ENCODE data around the gene THEMIS2. TPM values are rescaled to one million over a fixed set of nuclear protein-coding genes. Genes with fewer than 3 reads are reported as not detected.
A peak's percentile ranks its signal among the peaks of the same experiment; 100 is the strongest.

The THEMIS2 gene

GRCh38 chr1:27935721-27936120 lies 63.4 kb downstream of the THEMIS2 start:
- no peak overlapping the region for H3K4me3 ChIP-seq (ENCODE audit: low read length)

More at GRCh38 chr1:27935721-27936120, 63.4 kb downstream of the THEMIS2 start:
- Histone ChIP-seq H3K36me3 (ENCODE audit: insufficient read depth, low read length) (no peaks in the 10 kb centered on the region), H3K27me3 (ENCODE audit: control insufficient read depth, insufficient read depth, low read length) (peaks cover 28% of the 10 kb centered on the region), H3K4me1 (ENCODE audit: control insufficient read depth, insufficient read depth, low read length) (peaks cover 4% of the 10 kb centered on the region), H3K9me3 (replicated peaks; ENCODE audit: low read length) (no peaks in the 10 kb centered on the region), H3K9ac (ENCODE audit: low read depth, low read length) (no peak overlapping the region), H3K4me2 (ENCODE audit: low read length) (no peak overlapping the region)

Small RNAs within 50 kb of the gene (small RNA-seq; reads per million reads assigned to genes)
- gene RNU6-1245P (not detected), gene SCARNA1 (2,434 reads per million, percentile 99 among the genes with 10 or more reads in this experiment)

Measured in skeletal muscle satellite cell (primary cell).